Neuronal stem cell (in vitro differentiated cells): ENCODE measurements around the gene UBQLN4.
A peak's percentile ranks its signal among the peaks of the same experiment; 100 is the strongest.

Source experiments
- DNase-seq: peaks from one replicate; pipeline ENCODE4 v3.0.0-alpha.2; 2013; ENCODE audit warnings: low spot score
- H2AFZ ChIP-seq: one replicate; pipeline ENCODE4 v1.6.1; 2013; ENCODE audit warnings: mild to moderate bottlenecking, low read length, inconsistent platforms
- H2AK5ac ChIP-seq: 2 replicates; pipeline ENCODE4 v1.6.1; 2013; ENCODE audit warnings: low read depth, mild to moderate bottlenecking, inconsistent platforms, low read length, moderate library complexity, mixed read lengths
- H2BK120ac ChIP-seq: 2 replicates; pipeline ENCODE4 v1.6.1; 2013; ENCODE audit warnings: low read depth, mild to moderate bottlenecking, inconsistent platforms, low read length, moderate library complexity, mixed read lengths
- H2BK12ac ChIP-seq: one replicate; pipeline ENCODE4 v1.6.1; 2013; ENCODE audit warnings: low read length, inconsistent platforms
- H2BK15ac ChIP-seq: 2 replicates; pipeline ENCODE4 v1.6.1; 2013; ENCODE audit warnings: mild to moderate bottlenecking, low read length, inconsistent platforms, mixed read lengths
- H2BK5ac ChIP-seq: one replicate; pipeline ENCODE4 v1.6.1; 2013; ENCODE audit warnings: inconsistent platforms, mild to moderate bottlenecking, low read length, moderate library complexity
- H3K14ac ChIP-seq: one replicate; pipeline ENCODE4 v1.6.1; 2013; ENCODE audit warnings: low read length, inconsistent platforms
- H3K18ac ChIP-seq: 2 replicates; pipeline ENCODE4 v1.6.1; 2013; ENCODE audit warnings: low read length, inconsistent platforms
- H3K23ac ChIP-seq: 2 replicates; pipeline ENCODE4 v1.6.1; 2013; ENCODE audit warnings: low read depth, mild to moderate bottlenecking, mixed read lengths, low read length, inconsistent platforms; ENCODE audit not compliant: poor library complexity
- H3K27ac ChIP-seq: replicated peaks from 3 replicates; pipeline ENCODE4 v1.5.1; 2013; ENCODE audit warnings: low read length, inconsistent platforms
- H3K27me3 ChIP-seq, 3 experiments: 2 replicates each; pipeline ENCODE4 v1.6.1; 2013; ENCODE audit warnings: low read length in 3 of 3, mild to moderate bottlenecking in 2 of 3, inconsistent platforms in 1 of 3, low read depth in 1 of 3, mixed read lengths in 1 of 3, moderate library complexity in 1 of 3; ENCODE audit not compliant: control insufficient read depth in 3 of 3, insufficient read depth in 3 of 3
- H3K36me3 ChIP-seq, 2 donors: replicated peaks in 1 of 2; 2 replicates each; pipeline ENCODE4 v1.6.1; 2013; ENCODE audit warnings: low read length in 2 of 2; ENCODE audit not compliant: control insufficient read depth in 2 of 2, insufficient read depth in 2 of 2
- H3K4ac ChIP-seq: 2 replicates; pipeline ENCODE4 v1.6.1; 2013; ENCODE audit warnings: inconsistent platforms, mild to moderate bottlenecking, low read length, moderate library complexity
- H3K4me1 ChIP-seq, 2 donors: 1 replicate in 1 of 2; 2 replicates in 1 of 2; pipeline ENCODE4 v1.6.1; 2013; ENCODE audit warnings: low read length in 2 of 2, low read depth in 1 of 2; ENCODE audit not compliant: control insufficient read depth in 2 of 2, insufficient read depth in 1 of 2
- H3K4me2 ChIP-seq: one replicate; pipeline ENCODE4 v1.6.1; 2013; ENCODE audit warnings: mild to moderate bottlenecking, low read length, inconsistent platforms; ENCODE audit not compliant: insufficient read depth, poor library complexity, severe bottlenecking
- H3K4me3 ChIP-seq, 2 donors: 2 replicates each; pipeline ENCODE4 v1.5.1; 2013; ENCODE audit warnings: low read length in 2 of 2, mild to moderate bottlenecking in 2 of 2, inconsistent platforms in 1 of 2, moderate library complexity in 1 of 2
- H3K79me1 ChIP-seq: one replicate; pipeline ENCODE4 v1.6.1; 2013; ENCODE audit warnings: low read depth, mild to moderate bottlenecking, inconsistent platforms, low read length, moderate library complexity
- H3K9ac ChIP-seq: one replicate; pipeline ENCODE4 v1.6.1; 2013; ENCODE audit warnings: mild to moderate bottlenecking, low read depth, low read length, inconsistent platforms; ENCODE audit not compliant: poor library complexity
- H3K9me3 ChIP-seq, 2 donors: replicated peaks in 1 of 2; 2 replicates each; pipeline versions ENCODE3 to v1.6.1; 2013; ENCODE audit warnings: low read length in 2 of 2, mild to moderate bottlenecking in 2 of 2, inconsistent platforms in 1 of 2, low read depth in 1 of 2, mixed read lengths in 1 of 2, moderate library complexity in 1 of 2; ENCODE audit not compliant: control insufficient read depth in 2 of 2, insufficient read depth in 1 of 2
- H4K8ac ChIP-seq: one replicate; pipeline ENCODE4 v1.6.1; 2013; ENCODE audit warnings: low read depth, mild to moderate bottlenecking, inconsistent platforms, low read length, moderate library complexity
- H4K91ac ChIP-seq: one replicate; pipeline ENCODE4 v1.6.1; 2013; ENCODE audit warnings: low read length, low read depth, mild to moderate bottlenecking, inconsistent platforms; ENCODE audit not compliant: poor library complexity
- WGBS, 2 donors: extraction: QIAGEN DNeasy Blood & Tissue Kit; methylation state at CpG; one replicate each; pipeline ENCODE4 v1.1.7; 2013; ENCODE audit warnings: missing lambda C conversion rate in 2 of 2, mixed read lengths in 1 of 2; ENCODE audit not compliant: insufficient read length in 2 of 2, insufficient replicate concordance in 1 of 2; ENCODE audit errors: extremely low coverage in 2 of 2; 5-methylcytosine and 5-hydroxymethylcytosine counted together

UBQLN4 gene

DNA sequence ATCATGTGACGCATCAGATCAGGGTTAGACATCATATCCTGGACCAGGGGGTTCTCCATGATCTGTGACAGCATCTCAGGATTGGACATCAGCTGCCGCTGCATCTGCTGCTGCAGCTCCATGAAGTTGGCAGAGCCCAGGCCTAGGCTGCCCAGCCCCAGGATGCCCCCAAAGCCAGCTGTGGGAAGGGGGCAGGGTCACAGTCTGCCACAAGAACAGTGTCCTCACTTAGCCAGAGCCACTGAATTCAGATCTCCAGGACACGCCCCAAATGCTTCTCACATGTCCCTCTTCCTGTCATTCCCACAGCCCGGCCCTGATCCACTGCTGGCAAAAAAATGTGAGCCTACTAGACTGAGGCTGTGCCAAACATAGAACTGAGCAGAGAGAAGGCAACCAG is 3.2 kb downstream of the UBQLN4 start:
- Histone ChIP-seq H3K79me1 (peaks cover 13% of the 10 kb centered on the region), H3K4ac (no peak overlapping the region), H2BK12ac (no peak overlapping the region), H3K4me3 (no peak overlapping the region), H4K91ac (no peak overlapping the region), H3K27me3 (no peaks in the 10 kb centered on the region), H3K18ac (no peak overlapping the region), H3K36me3 (peaks cover 26 to 61% of the 10 kb centered on the region in 2 donors), H2BK120ac (no peak overlapping the region), H2AK5ac (no peak overlapping the region), H3K14ac (no peak overlapping the region), H4K8ac (no peak overlapping the region), H3K23ac (peak overlapping the region; percentile 47), H3K4me2 (no peak overlapping the region), H3K4me1 (peaks cover under 1 to 3% of the 10 kb centered on the region in 2 donors), H3K27ac (no peak overlapping the region), H2AFZ (no peak overlapping the region), H2BK15ac (no peak overlapping the region), H2BK5ac (no peak overlapping the region), H3K9ac (no peak overlapping the region), H3K9me3 (no peaks in the 10 kb centered on the region)
- no CpG with 5 or more reads among the region's 4 CpGs for WGBS, 2 donors
- no peak for DNase-seq

DNA sequence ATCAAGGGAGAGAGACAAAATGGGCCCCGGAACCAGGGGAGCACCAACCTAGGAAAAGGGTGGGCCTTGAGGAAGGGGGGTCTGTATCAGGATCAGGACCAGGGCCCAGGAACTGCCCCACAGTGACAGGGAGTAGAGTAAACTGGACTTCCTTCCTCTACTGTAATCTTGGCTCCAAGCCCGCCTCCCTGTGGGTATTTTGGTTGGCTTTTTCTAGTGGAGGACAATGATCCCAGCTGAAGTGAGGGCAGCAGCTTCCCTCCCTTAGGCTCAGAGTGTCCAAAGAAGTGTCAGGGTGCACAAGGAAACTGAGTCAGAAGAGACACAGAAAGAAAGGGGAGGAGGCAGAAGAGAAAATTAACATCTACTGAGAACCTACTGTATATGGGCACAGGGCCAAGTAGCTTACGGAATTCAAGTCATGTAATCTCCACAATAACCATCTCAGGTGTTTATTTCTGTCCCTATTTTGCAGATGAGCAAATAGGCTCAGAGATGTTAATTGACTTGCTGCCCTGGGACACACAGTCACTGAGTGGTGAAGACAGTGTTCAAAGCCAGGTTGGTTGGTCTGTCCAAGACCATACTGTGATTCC is 4.8 kb downstream of the UBQLN4 start:
- no peak overlapping the region for H3K4me2 ChIP-seq
- no peak overlapping the region for H3K14ac ChIP-seq
- H3K36me3 ChIP-seq = peaks cover 39 to 75% of the 10 kb centered on the region in 2 donors
- no peaks in the 10 kb centered on the region for H3K9me3 ChIP-seq
- H3K18ac ChIP-seq = no peak overlapping the region
- H3K79me1 ChIP-seq = peaks cover 10% of the 10 kb centered on the region
- H2AK5ac ChIP-seq = no peak overlapping the region
- WGBS, 2 donors = no CpG with 5 or more reads among the region's 3 CpGs
- H3K23ac ChIP-seq = no peak overlapping the region
- no peak overlapping the region for H4K8ac ChIP-seq
- H3K4me3 ChIP-seq = no peak overlapping the region
- no peak overlapping the region for H2BK5ac ChIP-seq
- no peak overlapping the region for H2BK15ac ChIP-seq
- DNase-seq = no peak
- no peak overlapping the region for H3K27ac ChIP-seq
- no peak overlapping the region for H2BK12ac ChIP-seq
- no peak overlapping the region for H4K91ac ChIP-seq
- H3K4ac ChIP-seq = no peak overlapping the region
- no peak overlapping the region for H2AFZ ChIP-seq
- no peak overlapping the region for H3K9ac ChIP-seq
- H3K27me3 ChIP-seq = no peaks in the 10 kb centered on the region
- H2BK120ac ChIP-seq = no peak overlapping the region
- peaks cover 0 to 2% of the 10 kb centered on the region in 2 donors for H3K4me1 ChIP-seq

DNA sequence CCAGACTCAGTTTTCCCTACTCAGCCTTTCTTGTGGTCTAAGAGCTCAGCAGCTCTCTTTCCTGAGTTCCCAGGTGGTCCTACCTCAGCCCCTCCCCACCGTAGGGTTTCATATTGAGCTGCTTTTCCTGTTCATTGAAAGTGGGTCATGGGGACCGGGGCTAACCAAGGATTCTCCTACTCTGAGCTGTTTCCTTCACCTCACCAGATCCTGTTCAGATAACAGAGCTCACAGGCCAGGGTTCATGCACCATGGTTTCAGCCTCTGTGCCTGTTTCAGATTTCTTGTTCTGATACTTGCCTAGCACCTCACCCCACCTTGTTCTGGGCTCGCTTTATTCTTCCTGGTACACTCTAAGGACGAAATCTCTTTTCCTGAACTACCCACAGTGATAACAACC is 8.5 kb downstream of the UBQLN4 start:
- H3K36me3 ChIP-seq = peaks cover 51 to 91% of the 10 kb centered on the region in 2 donors

DNA sequence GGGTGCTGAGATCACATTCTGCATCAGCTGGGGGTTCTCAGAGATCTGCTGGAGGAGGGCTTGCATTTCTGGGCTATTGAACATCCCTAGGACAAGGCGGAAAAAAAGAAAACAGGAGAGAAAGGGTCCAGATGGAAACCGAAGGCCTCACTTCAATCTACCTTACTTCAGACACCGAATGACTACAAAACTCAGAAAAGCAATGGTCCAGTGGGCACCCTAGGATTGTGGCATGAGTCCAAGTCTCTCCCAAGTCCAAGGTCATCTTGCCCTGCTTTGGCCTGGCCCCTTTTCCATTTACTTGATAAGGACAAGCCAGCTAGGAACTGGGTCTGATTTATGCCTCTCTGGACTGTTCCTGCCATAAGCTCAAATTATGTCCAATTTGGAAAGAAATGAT is 10.8 kb downstream of the UBQLN4 start:
- H2AFZ ChIP-seq = no peak overlapping the region
- no peak overlapping the region for H3K4me2 ChIP-seq
- H3K9ac ChIP-seq = no peak overlapping the region
- no peak overlapping the region for H3K4me3 ChIP-seq
- no peak for DNase-seq
- H2BK12ac ChIP-seq = no peak overlapping the region
- H3K27ac ChIP-seq = no peak overlapping the region
- no peaks in the 10 kb centered on the region for H3K27me3 ChIP-seq
- H2BK120ac ChIP-seq = no peak overlapping the region
- H3K4ac ChIP-seq = no peak overlapping the region
- no peak overlapping the region for H3K18ac ChIP-seq
- no peak overlapping the region for H2BK15ac ChIP-seq
- no peaks in the 10 kb centered on the region for H3K9me3 ChIP-seq
- no peak overlapping the region for H2AK5ac ChIP-seq
- H4K8ac ChIP-seq = no peak overlapping the region
- WGBS, 2 donors = no CpG with 5 or more reads among the region's 3 CpGs
- no peaks in the 10 kb centered on the region for H3K4me1 ChIP-seq
- peaks cover 1% of the 10 kb centered on the region for H3K79me1 ChIP-seq
- H2BK5ac ChIP-seq = no peak overlapping the region
- no peak overlapping the region for H3K14ac ChIP-seq
- peaks cover 33 to 89% of the 10 kb centered on the region in 2 donors for H3K36me3 ChIP-seq
- H4K91ac ChIP-seq = no peak overlapping the region
- H3K23ac ChIP-seq = no peak overlapping the region

More for the DNA sequence above, 8.5 kb downstream of the UBQLN4 start:
- H4K91ac ChIP-seq = no peak overlapping the region
- H2BK12ac ChIP-seq = no peak overlapping the region
- no peak overlapping the region for H3K23ac ChIP-seq
- no peak overlapping the region for H2AK5ac ChIP-seq
- no peak overlapping the region for H3K9ac ChIP-seq
- H3K4me1 ChIP-seq = no peaks in the 10 kb centered on the region
- H3K27ac ChIP-seq = no peak overlapping the region
- no peak overlapping the region for H3K4ac ChIP-seq
- no peak overlapping the region for H3K4me3 ChIP-seq
- no peak overlapping the region for H3K14ac ChIP-seq
- H3K4me2 ChIP-seq = no peak overlapping the region
- DNase-seq = no peak
- no peak overlapping the region for H4K8ac ChIP-seq
- H3K18ac ChIP-seq = no peak overlapping the region
- no peak overlapping the region for H2BK5ac ChIP-seq
- WGBS, 2 donors = no CpG with 5 or more reads among the region's 4 CpGs
- H3K9me3 ChIP-seq = no peaks in the 10 kb centered on the region
- H3K79me1 ChIP-seq = peaks cover 7% of the 10 kb centered on the region
- H2BK15ac ChIP-seq = no peak overlapping the region
- no peaks in the 10 kb centered on the region for H3K27me3 ChIP-seq
- H2BK120ac ChIP-seq = no peak overlapping the region
- no peak overlapping the region for H2AFZ ChIP-seq
